ENCODE data around the gene USP54.
A peak's percentile ranks its signal among the peaks of the same experiment; 100 is the strongest.
"Not testable (repeated sequence)": the region's sequence is repeated elsewhere in the genome, so short reads cannot be mapped to it uniquely, and the experiment has no call there.

USP54 gene

GRCh38 chr10:73585327-73585726, 5.8 kb downstream of the USP54 start:
- no peaks in the 10 kb centered on the region for H3K36me3 ChIP-seq (ENCODE audit: control insufficient read depth in 1 of 2, insufficient read depth in 2 of 2, low read length in 2 of 2)
- no peak overlapping the region for H3K27ac ChIP-seq (ENCODE audit: low read length)
- H3K9me3 ChIP-seq (ENCODE audit: control insufficient read depth in 1 of 2, low read length in 2 of 2) = no peaks in the 10 kb centered on the region
- no peaks in the 10 kb centered on the region for H3K27me3 ChIP-seq (ENCODE audit: low read depth, low read length)
- no peak overlapping the region for H3K4me3 ChIP-seq (ENCODE audit: low read depth in 1 of 2, low read length in 2 of 2)
- H3K4me1 ChIP-seq (ENCODE audit: control insufficient read depth in 1 of 2, insufficient read depth in 2 of 2, low read length in 2 of 2) = peaks cover 12 to 14% of the 10 kb centered on the region in 2 donors

GRCh38 chr10:73584737-73585136, 6.4 kb downstream of the USP54 start:
- Histone ChIP-seq H3K4me1 (ENCODE audit: control insufficient read depth in 1 of 2, insufficient read depth in 2 of 2, low read length in 2 of 2) (peaks cover 12 to 14% of the 10 kb centered on the region in 2 donors), H3K36me3 (ENCODE audit: control insufficient read depth in 1 of 2, insufficient read depth in 2 of 2, low read length in 2 of 2) (no peaks in the 10 kb centered on the region), H3K4me3 (ENCODE audit: low read depth in 1 of 2, low read length in 2 of 2) (no peak overlapping the region), H3K9me3 (ENCODE audit: control insufficient read depth in 1 of 2, low read length in 2 of 2) (no peaks in the 10 kb centered on the region), H3K27me3 (ENCODE audit: low read depth, low read length) (no peaks in the 10 kb centered on the region), H3K27ac (ENCODE audit: low read length) (no peak overlapping the region)

- Histone ChIP-seq H3K27ac (ENCODE audit: low read length) (no peak overlapping the region), H3K4me1 (ENCODE audit: control insufficient read depth in 1 of 2, insufficient read depth in 2 of 2, low read length in 2 of 2) (peaks cover 16 to 19% of the 10 kb centered on the region in 2 donors), H3K9me3 (ENCODE audit: control insufficient read depth in 1 of 2, low read length in 2 of 2) (no peaks in the 10 kb centered on the region), H3K27me3 (ENCODE audit: low read depth, low read length) (no peaks in the 10 kb centered on the region), H3K4me3 (ENCODE audit: low read depth in 1 of 2, low read length in 2 of 2) (no peak overlapping the region), H3K36me3 (ENCODE audit: control insufficient read depth in 1 of 2, insufficient read depth in 2 of 2, low read length in 2 of 2) (no peaks in the 10 kb centered on the region)
These were observed 9.2 kb downstream of the USP54 start for GRCh38 chr10:73581918-73582317.

GRCh38 chr10:73578927-73579326, 12.2 kb downstream of the USP54 start:
- not testable (repeated sequence) for H3K4me3 ChIP-seq (ENCODE audit: low read depth in 1 of 2, low read length in 2 of 2); H3K9me3 ChIP-seq (ENCODE audit: control insufficient read depth in 1 of 2, low read length in 2 of 2); H3K27ac ChIP-seq (ENCODE audit: low read length); H3K36me3 ChIP-seq (ENCODE audit: control insufficient read depth in 1 of 2, insufficient read depth in 2 of 2, low read length in 2 of 2); H3K27me3 ChIP-seq (ENCODE audit: low read depth, low read length)
- H3K4me1 ChIP-seq (ENCODE audit: control insufficient read depth in 1 of 2, insufficient read depth in 2 of 2, low read length in 2 of 2) = peaks cover 16 to 19% of the 10 kb centered on the region in 2 donors

GRCh38 chr10:73577788-73578187, 13.4 kb downstream of the USP54 start:
- H3K36me3 ChIP-seq (ENCODE audit: control insufficient read depth in 1 of 2, insufficient read depth in 2 of 2, low read length in 2 of 2) = peaks cover 0 to 5% of the 10 kb centered on the region in 2 donors
- no peaks in the 10 kb centered on the region for H3K9me3 ChIP-seq (ENCODE audit: control insufficient read depth in 1 of 2, low read length in 2 of 2)
- H3K4me1 ChIP-seq (ENCODE audit: control insufficient read depth in 1 of 2, insufficient read depth in 2 of 2, low read length in 2 of 2) = peaks cover 17 to 19% of the 10 kb centered on the region in 2 donors
- H3K27ac ChIP-seq (ENCODE audit: low read length) = peak overlapping the region; percentile 79
- no peaks in the 10 kb centered on the region for H3K27me3 ChIP-seq (ENCODE audit: low read depth, low read length)
- no peak overlapping the region for H3K4me3 ChIP-seq (ENCODE audit: low read depth in 1 of 2, low read length in 2 of 2)

- Histone ChIP-seq H3K4me3 (ENCODE audit: low read depth in 1 of 2, low read length in 2 of 2) (no peak overlapping the region), H3K36me3 (ENCODE audit: control insufficient read depth in 1 of 2, insufficient read depth in 2 of 2, low read length in 2 of 2) (peaks cover 0 to 5% of the 10 kb centered on the region in 2 donors), H3K9me3 (ENCODE audit: control insufficient read depth in 1 of 2, low read length in 2 of 2) (no peaks in the 10 kb centered on the region), H3K27ac (ENCODE audit: low read length) (peak overlapping the region; percentile 79), H3K27me3 (ENCODE audit: low read depth, low read length) (no peaks in the 10 kb centered on the region), H3K4me1 (ENCODE audit: control insufficient read depth in 1 of 2, insufficient read depth in 2 of 2, low read length in 2 of 2) (peaks cover 17 to 19% of the 10 kb centered on the region in 2 donors)
These were observed 14.1 kb downstream of the USP54 start for GRCh38 chr10:73576890-73577591.

GRCh38 chr10:73576178-73576889, 14.8 kb downstream of the USP54 start:
- peaks cover 17 to 19% of the 10 kb centered on the region in 2 donors for H3K4me1 ChIP-seq (ENCODE audit: control insufficient read depth in 1 of 2, insufficient read depth in 2 of 2, low read length in 2 of 2)
- H3K27me3 ChIP-seq (ENCODE audit: low read depth, low read length) = no peaks in the 10 kb centered on the region
- peak overlapping the region in 1 of 2 donors; percentile 1 for H3K4me3 ChIP-seq (ENCODE audit: low read depth in 1 of 2, low read length in 2 of 2)
- H3K9me3 ChIP-seq (ENCODE audit: control insufficient read depth in 1 of 2, low read length in 2 of 2) = no peaks in the 10 kb centered on the region
- peaks cover 0 to 5% of the 10 kb centered on the region in 2 donors for H3K36me3 ChIP-seq (ENCODE audit: control insufficient read depth in 1 of 2, insufficient read depth in 2 of 2, low read length in 2 of 2)
- peak overlapping the region; percentile 79 for H3K27ac ChIP-seq (ENCODE audit: low read length)

GRCh38 chr10:73567025-73567424, 24.1 kb downstream of the USP54 start:
- not testable (repeated sequence) for H3K9me3 ChIP-seq (ENCODE audit: control insufficient read depth in 1 of 2, low read length in 2 of 2); H3K4me3 ChIP-seq (ENCODE audit: low read depth in 1 of 2, low read length in 2 of 2); H3K27me3 ChIP-seq (ENCODE audit: low read depth, low read length); H3K27ac ChIP-seq (ENCODE audit: low read length); H3K36me3 ChIP-seq (ENCODE audit: control insufficient read depth in 1 of 2, insufficient read depth in 2 of 2, low read length in 2 of 2); H3K4me1 ChIP-seq (ENCODE audit: control insufficient read depth in 1 of 2, insufficient read depth in 2 of 2, low read length in 2 of 2)

GRCh38 chr10:73561192-73561591, 29.9 kb downstream of the USP54 start:
- H3K36me3 ChIP-seq (ENCODE audit: control insufficient read depth in 1 of 2, insufficient read depth in 2 of 2, low read length in 2 of 2) = no peaks in the 10 kb centered on the region
- H3K9me3 ChIP-seq (ENCODE audit: control insufficient read depth in 1 of 2, low read length in 2 of 2) = no peaks in the 10 kb centered on the region
- H3K27ac ChIP-seq (ENCODE audit: low read length) = no peak overlapping the region
- H3K4me3 ChIP-seq (ENCODE audit: low read depth in 1 of 2, low read length in 2 of 2) = no peak overlapping the region
- H3K27me3 ChIP-seq (ENCODE audit: low read depth, low read length) = no peaks in the 10 kb centered on the region
- no peaks in the 10 kb centered on the region for H3K4me1 ChIP-seq (ENCODE audit: control insufficient read depth in 1 of 2, insufficient read depth in 2 of 2, low read length in 2 of 2)

- Histone ChIP-seq H3K27me3 (ENCODE audit: low read depth, low read length) (no peaks in the 10 kb centered on the region), H3K4me1 (ENCODE audit: control insufficient read depth in 1 of 2, insufficient read depth in 2 of 2, low read length in 2 of 2) (no peaks in the 10 kb centered on the region), H3K27ac (ENCODE audit: low read length) (no peak overlapping the region), H3K4me3 (ENCODE audit: low read depth in 1 of 2, low read length in 2 of 2) (no peak overlapping the region), H3K9me3 (ENCODE audit: control insufficient read depth in 1 of 2, low read length in 2 of 2) (no peaks in the 10 kb centered on the region), H3K36me3 (ENCODE audit: control insufficient read depth in 1 of 2, insufficient read depth in 2 of 2, low read length in 2 of 2) (no peaks in the 10 kb centered on the region)
These were observed 31.6 kb downstream of the USP54 start for GRCh38 chr10:73559590-73559989.

- no peak overlapping the region for H3K27ac ChIP-seq (ENCODE audit: low read length)
- H3K4me3 ChIP-seq (ENCODE audit: low read depth in 1 of 2, low read length in 2 of 2) = no peak overlapping the region
- no peaks in the 10 kb centered on the region for H3K4me1 ChIP-seq (ENCODE audit: control insufficient read depth in 1 of 2, insufficient read depth in 2 of 2, low read length in 2 of 2)
- H3K9me3 ChIP-seq (ENCODE audit: control insufficient read depth in 1 of 2, low read length in 2 of 2) = no peaks in the 10 kb centered on the region
- H3K27me3 ChIP-seq (ENCODE audit: low read depth, low read length) = no peaks in the 10 kb centered on the region
- no peaks in the 10 kb centered on the region for H3K36me3 ChIP-seq (ENCODE audit: control insufficient read depth in 1 of 2, insufficient read depth in 2 of 2, low read length in 2 of 2)
These were observed 34.3 kb downstream of the USP54 start for GRCh38 chr10:73556855-73557254.

Measured in muscle layer of duodenum (tissue), 2 donors.